ENCODE measurements around the gene JAG2. TPM values are rescaled to one million over a fixed set of nuclear protein-coding genes. Genes with fewer than 3 reads are reported as not detected.

The JAG2 gene
- total RNA-seq, 4 donors from 2014 or later = 5.4 to 29.9 (median 6.6) TPM

DNA sequence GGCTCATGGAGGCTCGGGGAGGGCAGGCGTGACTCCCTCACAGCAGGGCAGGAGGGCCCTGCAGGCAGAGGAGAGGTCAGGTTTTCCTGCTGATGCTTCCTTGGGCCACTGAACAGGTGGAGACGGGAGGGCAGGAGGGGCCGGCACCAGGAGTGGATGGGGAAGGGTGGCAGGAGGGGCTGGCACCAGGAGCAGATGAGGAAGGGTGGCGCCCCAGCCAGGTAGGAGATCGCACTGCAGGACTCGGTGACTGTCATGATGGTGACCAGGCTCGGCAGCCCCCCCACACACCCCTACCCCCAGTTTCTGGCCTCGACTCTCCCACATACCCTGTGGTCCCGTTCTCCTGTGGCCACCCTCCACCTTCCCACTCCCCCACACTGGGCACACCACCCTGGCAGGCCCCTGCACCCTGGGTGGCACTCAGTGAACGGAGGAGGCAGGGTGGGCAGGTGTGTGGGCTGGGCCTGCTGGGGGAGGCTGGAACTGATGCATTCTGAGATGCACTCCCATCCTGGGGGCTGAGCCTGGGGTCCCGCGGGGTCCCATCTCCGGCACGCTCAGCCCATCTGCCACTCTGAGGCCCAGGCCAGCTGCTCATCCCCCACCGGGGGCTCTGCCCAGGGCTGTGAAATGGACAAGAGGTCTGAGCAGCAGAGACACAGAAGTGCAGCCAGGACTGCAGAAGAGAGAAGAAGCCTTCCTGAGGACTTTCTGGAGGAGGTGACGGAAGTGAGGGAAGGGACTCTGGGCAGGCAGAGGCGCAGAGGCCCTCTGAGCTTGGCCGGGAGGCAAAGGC is 9.7 kb upstream of the JAG2 start:
- 90 to 100% methylated on average over 2 to 18 of the region's 19 CpGs for WGBS, 2 donors (ENCODE audit: low coverage in 1 of 2)
- in situ Hi-C loops (cut with MboI; ENCODE audit: low pct_ligation_motif_present in 1 of 4, low pct_unique_long_range_greater_than_20kb in 1 of 4, low sequenced_read_pairs in 3 of 4) (no loop called here), intact Hi-C loops (cut with DNase I; ENCODE audit: low total_unique reads) (no loop called here)
- no peaks in the 10 kb centered on the region for H3K9me3 ChIP-seq
- no peaks in the 10 kb centered on the region for H3K36me3 ChIP-seq
- no peak overlapping the region for H3K27ac ChIP-seq
- no peak for DNase-seq
- H3K4me3 ChIP-seq = no peak overlapping the region
- TF ChIP-seq CTCF (IDR thresholded peaks at IDR 0.05) = no peak
- TF ChIP-seq EP300 (IDR thresholded peaks at IDR 0.05; ENCODE audit: low read depth) = no peak
- TF ChIP-seq POLR2A (IDR thresholded peaks at IDR 0.05) = no peak
- no peak for TF ChIP-seq POLR2AphosphoS5 (IDR thresholded peaks at IDR 0.05)
- H3K4me1 ChIP-seq = peaks cover 6 to 15% (median 11%) of the 10 kb centered on the region in 4 donors
- no peaks in the 10 kb centered on the region for H3K27me3 ChIP-seq

- Histone ChIP-seq H3K9me3 (no peaks in the 10 kb centered on the region), H3K4me1 (peaks cover 6 to 15% (median 11%) of the 10 kb centered on the region in 4 donors), H3K27me3 (no peaks in the 10 kb centered on the region), H3K4me3 (no peak overlapping the region), H3K27ac (no peak overlapping the region), H3K36me3 (no peaks in the 10 kb centered on the region)
- in situ Hi-C loops (cut with MboI; ENCODE audit: low pct_ligation_motif_present in 1 of 4, low pct_unique_long_range_greater_than_20kb in 1 of 4, low sequenced_read_pairs in 3 of 4) (no loop called here), intact Hi-C loops (cut with DNase I; ENCODE audit: low total_unique reads) (no loop called here)
- WGBS, 2 donors (ENCODE audit: low coverage in 1 of 2) = 89% methylated on average over 11 of the region's 11 CpGs; no CpG with 5 or more reads in 1 of the 2 donors
- DNase-seq = no peak
- no peak for TF ChIP-seq POLR2AphosphoS5 (IDR thresholded peaks at IDR 0.05)
- no peak for TF ChIP-seq EP300 (IDR thresholded peaks at IDR 0.05; ENCODE audit: low read depth)
- TF ChIP-seq CTCF (IDR thresholded peaks at IDR 0.05) = no peak
- no peak for TF ChIP-seq POLR2A (IDR thresholded peaks at IDR 0.05)
Observed at GRCh38 chr14:105177082-105177481, 8.5 kb upstream of the JAG2 start.

DNA sequence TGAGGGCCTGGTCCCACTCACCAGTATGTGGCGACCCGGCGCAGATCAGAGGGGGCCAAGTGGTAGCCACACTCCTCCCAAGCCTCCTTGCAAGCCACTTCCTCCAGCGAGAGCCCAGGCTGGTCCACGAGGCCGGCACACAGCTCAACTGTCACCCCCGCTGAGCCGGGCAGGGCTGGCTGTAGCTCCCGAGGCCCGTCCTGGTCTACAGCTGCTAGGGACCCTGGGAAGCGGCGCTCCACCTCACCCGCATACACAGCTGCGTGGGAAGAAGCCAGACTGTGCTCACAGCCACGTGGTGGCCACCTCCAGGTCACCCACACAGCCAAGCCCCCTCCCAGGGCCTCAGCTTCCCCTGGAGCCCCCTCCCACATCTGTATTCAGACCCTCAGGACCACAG is 7.9 kb upstream of the JAG2 start:
- no peak for DNase-seq
- H3K4me1 ChIP-seq = peaks cover 6 to 12% (median 10%) of the 10 kb centered on the region in 4 donors
- H3K4me3 ChIP-seq = no peak overlapping the region
- WGBS, 2 donors (ENCODE audit: low coverage in 1 of 2) = 87% methylated on average over 10 of the region's 15 CpGs; no CpG with 5 or more reads in 1 of the 2 donors
- H3K36me3 ChIP-seq = no peaks in the 10 kb centered on the region
- no peak for TF ChIP-seq POLR2A (IDR thresholded peaks at IDR 0.05)
- no peak for TF ChIP-seq EP300 (IDR thresholded peaks at IDR 0.05; ENCODE audit: low read depth)
- no peak for TF ChIP-seq CTCF (IDR thresholded peaks at IDR 0.05)
- no peak for TF ChIP-seq POLR2AphosphoS5 (IDR thresholded peaks at IDR 0.05)
- no peaks in the 10 kb centered on the region for H3K27me3 ChIP-seq
- H3K9me3 ChIP-seq = no peaks in the 10 kb centered on the region
- no peak overlapping the region for H3K27ac ChIP-seq
- in situ Hi-C loops (cut with MboI; ENCODE audit: low pct_ligation_motif_present in 1 of 4, low pct_unique_long_range_greater_than_20kb in 1 of 4, low sequenced_read_pairs in 3 of 4) (no loop called here), intact Hi-C loops (cut with DNase I; ENCODE audit: low total_unique reads) (no loop called here)

- H3K27ac ChIP-seq = no peak overlapping the region
- in situ Hi-C loops (cut with MboI; ENCODE audit: low pct_ligation_motif_present in 1 of 4, low pct_unique_long_range_greater_than_20kb in 1 of 4, low sequenced_read_pairs in 3 of 4) = no loop called here
- H3K9me3 ChIP-seq = no peaks in the 10 kb centered on the region
- peaks cover 18% of the 10 kb centered on the region for H3K27me3 ChIP-seq
- H3K36me3 ChIP-seq = no peaks in the 10 kb centered on the region
- H3K4me3 ChIP-seq = no peak overlapping the region
- 73% methylated on average over 30 of the region's 32 CpGs; no CpG with 5 or more reads in 1 of the 2 donors for WGBS, 2 donors (ENCODE audit: low coverage in 1 of 2)
- H3K4me1 ChIP-seq = peaks cover 0 to 9% (median 3%) of the 10 kb centered on the region in 4 donors
- intact Hi-C loops (cut with DNase I; ENCODE audit: low total_unique reads) = no loop called here
- TF ChIP-seq POLR2A (IDR thresholded peaks at IDR 0.05) (no peak), POLR2AphosphoS5 (IDR thresholded peaks at IDR 0.05) (no peak), EP300 (IDR thresholded peaks at IDR 0.05; ENCODE audit: low read depth) (no peak), CTCF (IDR thresholded peaks at IDR 0.05) (no peak)
- peak; percentile 33 for DNase-seq
Observed at GRCh38 chr14:105173901-105174894, 5.6 kb upstream of the JAG2 start.
